ENCODE data around the gene PYGM. TPM values are rescaled to one million over a fixed set of nuclear protein-coding genes. Genes with fewer than 3 reads are reported as not detected.

Gene PYGM
- total RNA-seq, 2 experiments from 2014 or later: 2.2 TPM

- CTCF ChIA-PET (ENCODE audit: unreplicated experiment): no interaction called here
These were observed 30.7 kb upstream of the PYGM start for GRCh38 chr11:64790205-64791095.

GRCh38 chr11:64789331-64790204, 29.8 kb upstream of the PYGM start:
- no peaks in the 10 kb centered on the region for H3K9me2 ChIP-seq (ENCODE audit: insufficient read depth, low read length)
- H3K9me3 ChIP-seq (ENCODE audit: low read length): no peaks in the 10 kb centered on the region
- no peak for TF ChIP-seq EZH2phosphoT487 (IDR thresholded peaks at IDR 0.05; ENCODE audit: borderline replicate concordance, low read depth, low read length)
- no peak for TF ChIP-seq CTCF (conservative IDR thresholded peaks at IDR 0.05; ENCODE audit: low read length)
- intact Hi-C loops (cut with micrococcal nuclease; ENCODE audit: unreplicated experiment): loop anchor here (5.0 kb wide), 1 partner anchor 103 kb away; no protein-coding TSS in a partner anchor
- BruUV-seq (replicated peaks): TSS peak; percentile 58
- no peak for DNase-seq (ENCODE audit: low spot score)
- H3K79me2 ChIP-seq (ENCODE audit: insufficient read depth, low read depth, low read length): no peaks in the 10 kb centered on the region
- no peak overlapping the region for H2AFZ ChIP-seq (ENCODE audit: low read length)
- H4K20me1 ChIP-seq (ENCODE audit: insufficient read depth, low read length): no peaks in the 10 kb centered on the region
- no peak overlapping the region for H3K27ac ChIP-seq (ENCODE audit: low read depth, low read length, poor library complexity, severe bottlenecking)
- no peak overlapping the region for H3K4me2 ChIP-seq (ENCODE audit: low read length)
- CTCF ChIA-PET (ENCODE audit: unreplicated experiment): no interaction called here
- peaks cover 7% of the 10 kb centered on the region for H3K4me1 ChIP-seq (ENCODE audit: insufficient read depth, low read length, poor library complexity, severe bottlenecking)
- POLR2A ChIA-PET: no interaction called here
- peaks cover 65% of the 10 kb centered on the region for H3K36me3 ChIP-seq (ENCODE audit: insufficient read depth, low read length)
- H3K4me3 ChIP-seq (ENCODE audit: low read depth, low read length, poor library complexity, severe bottlenecking): no peak overlapping the region

More at GRCh38 chr11:64790205-64791095, 30.7 kb upstream of the PYGM start:
- no peaks in the 10 kb centered on the region for H3K9me2 ChIP-seq (ENCODE audit: insufficient read depth, low read length)
- BruUV-seq (replicated peaks): no TSS peak
- POLR2A ChIA-PET: no interaction called here
- peaks cover 65% of the 10 kb centered on the region for H3K36me3 ChIP-seq (ENCODE audit: insufficient read depth, low read length)
- H3K27ac ChIP-seq (ENCODE audit: low read depth, low read length, poor library complexity, severe bottlenecking): no peak overlapping the region
- no peaks in the 10 kb centered on the region for H3K79me2 ChIP-seq (ENCODE audit: insufficient read depth, low read depth, low read length)
- no peak for TF ChIP-seq EZH2phosphoT487 (IDR thresholded peaks at IDR 0.05; ENCODE audit: borderline replicate concordance, low read depth, low read length)
- no peak for TF ChIP-seq CTCF (conservative IDR thresholded peaks at IDR 0.05; ENCODE audit: low read length)
- H2AFZ ChIP-seq (ENCODE audit: low read length): no peak overlapping the region
- DNase-seq (ENCODE audit: low spot score): no peak
- H3K4me2 ChIP-seq (ENCODE audit: low read length): no peak overlapping the region
- H3K4me3 ChIP-seq (ENCODE audit: low read depth, low read length, poor library complexity, severe bottlenecking): no peak overlapping the region
- intact Hi-C loops (cut with micrococcal nuclease; ENCODE audit: unreplicated experiment): no loop called here
- H3K4me1 ChIP-seq (ENCODE audit: insufficient read depth, low read length, poor library complexity, severe bottlenecking): peaks cover 7% of the 10 kb centered on the region
- no peaks in the 10 kb centered on the region for H4K20me1 ChIP-seq (ENCODE audit: insufficient read depth, low read length)
- H3K9me3 ChIP-seq (ENCODE audit: low read length): no peaks in the 10 kb centered on the region

All from OCI-LY7 (cell line).